Naive thymus-derived CD4-positive, alpha-beta T cell (primary cell): ENCODE results near the gene DIO3. TPM values are rescaled to one million over a fixed set of nuclear protein-coding genes. Genes with fewer than 3 reads are reported as not detected.

ENCODE experiments used
- ATAC-seq: fragments of 150-1000 bp; cut with Tn5 transposase; 2 replicates; pipeline ENCODE4 v1.10.0; 2021; ENCODE audit warnings: mild to moderate bottlenecking, moderate library complexity
- CTCF ChIA-PET: fragments of 350-600 bp; sonication (Branson Sonifier 250); formaldehyde crosslinking; loops from one replicate; lab custom pipeline; 2021; ENCODE audit warnings: antibody characterized with exemption; lab: Charles Lee
- POLR2A ChIA-PET: fragments of 350-600 bp; sonication (Branson Sonifier 250); formaldehyde crosslinking; loops from one replicate; lab custom pipeline; 2021; ENCODE audit warnings: antibody characterized with exemption, inconsistent platforms; lab: Charles Lee
- DNase-seq, 9 donors: peaks; one replicate each; pipeline versions ENCODE4 v3.0.0 to v3.0.0-alpha.2; 2020 to 2022; ENCODE audit warnings: mixed read lengths in 1 of 9
- H3K27ac ChIP-seq: one replicate; pipeline ENCODE4 v1.7.0; 2013; ENCODE audit warnings: mild to moderate bottlenecking, low read depth, low read length, moderate library complexity
- H3K27me3 ChIP-seq, 2 donors: one replicate each; pipeline ENCODE4 v1.7.0; 2013; ENCODE audit warnings: low read length in 2 of 2, mild to moderate bottlenecking in 2 of 2, moderate library complexity in 2 of 2; ENCODE audit not compliant: control insufficient read depth in 2 of 2, insufficient read depth in 2 of 2
- H3K36me3 ChIP-seq, 3 experiments: 1 replicate in 2 of 3; 2 replicates in 1 of 3; pipeline ENCODE4 v1.7.0; 2013; ENCODE audit warnings: low read length in 3 of 3, mild to moderate bottlenecking in 3 of 3, moderate library complexity in 1 of 3; ENCODE audit not compliant: insufficient read depth in 3 of 3, control insufficient read depth in 2 of 3
- H3K4me1 ChIP-seq, 2 donors: one replicate each; pipeline ENCODE4 v1.7.0; 2013; ENCODE audit warnings: low read length in 2 of 2, mild to moderate bottlenecking in 2 of 2, moderate library complexity in 1 of 2; ENCODE audit not compliant: control insufficient read depth in 2 of 2, insufficient read depth in 2 of 2
- H3K4me3 ChIP-seq: 2 replicates; pipeline ENCODE4 v1.7.0; 2013; ENCODE audit warnings: mild to moderate bottlenecking, low read length
- H3K9me3 ChIP-seq, 3 experiments: 1 replicate in 2 of 3; 2 replicates in 1 of 3; pipeline ENCODE4 v1.7.0; 2013; ENCODE audit warnings: low read length in 3 of 3; ENCODE audit not compliant: control insufficient read depth in 2 of 3
- H3K27ac Mint-ChIP-seq, 9 donors: one replicate each; pipeline ENCODE4 v1.8.0; 2020 to 2022; ENCODE audit warnings: mixed read lengths in 9 of 9, mild to moderate bottlenecking in 8 of 9, moderate library complexity in 5 of 9, inconsistent platforms in 2 of 9
- H3K27me3 Mint-ChIP-seq, 5 donors: one replicate each; pipeline ENCODE4 v1.8.0; 2021 to 2022; ENCODE audit warnings: mixed read lengths in 5 of 5, mild to moderate bottlenecking in 1 of 5
- H3K36me3 Mint-ChIP-seq, 5 donors: one replicate each; pipeline ENCODE4 v1.8.0; 2020 to 2022; ENCODE audit warnings: mixed read lengths in 5 of 5, mild to moderate bottlenecking in 3 of 5, inconsistent platforms in 1 of 5
- H3K4me1 Mint-ChIP-seq, 7 donors: one replicate each; pipeline ENCODE4 v1.8.0; 2020 to 2022; ENCODE audit warnings: mixed read lengths in 7 of 7, mild to moderate bottlenecking in 3 of 7, inconsistent platforms in 1 of 7
- H3K4me3 Mint-ChIP-seq, 10 donors: one replicate each; pipeline ENCODE4 v1.8.0; 2020 to 2022; ENCODE audit warnings: mild to moderate bottlenecking in 10 of 10, mixed read lengths in 10 of 10, moderate library complexity in 6 of 10, inconsistent platforms in 2 of 10
- H3K9me3 Mint-ChIP-seq, 11 donors: one replicate each; pipeline ENCODE4 v1.8.0; 2020 to 2022; ENCODE audit warnings: mixed read lengths in 11 of 11, mild to moderate bottlenecking in 4 of 11, inconsistent platforms in 1 of 11, moderate library complexity in 1 of 11
- intact Hi-C, 2 donors: fragments of 100-400 bp; cut with micrococcal nuclease; formaldehyde crosslinking; loops; one replicate each; pipeline ENCODE4 v1.15.1; 2023
- polyA plus RNA-seq, 2 donors: library from polyadenylated mRNA; unstranded; fragments of 300-500 nt; fragmentation: Illumina TruSeq; gene quantifications; one replicate each; pipeline ENCODE4 v1.2.3, GENCODE V29; 2021
- total RNA-seq, 6 experiments: library from RNA in 5 of 6; stranded (reverse) in 5 of 6; gene quantifications; 1 replicate in 5 of 6; 2 replicates in 1 of 6; pipeline ENCODE4 v1.2.3 and lab custom pipeline; 2021 to 2026

Gene DIO3
- total and polyA plus RNA-seq, 7 experiments from 2014 or later, result not detected

DNA sequence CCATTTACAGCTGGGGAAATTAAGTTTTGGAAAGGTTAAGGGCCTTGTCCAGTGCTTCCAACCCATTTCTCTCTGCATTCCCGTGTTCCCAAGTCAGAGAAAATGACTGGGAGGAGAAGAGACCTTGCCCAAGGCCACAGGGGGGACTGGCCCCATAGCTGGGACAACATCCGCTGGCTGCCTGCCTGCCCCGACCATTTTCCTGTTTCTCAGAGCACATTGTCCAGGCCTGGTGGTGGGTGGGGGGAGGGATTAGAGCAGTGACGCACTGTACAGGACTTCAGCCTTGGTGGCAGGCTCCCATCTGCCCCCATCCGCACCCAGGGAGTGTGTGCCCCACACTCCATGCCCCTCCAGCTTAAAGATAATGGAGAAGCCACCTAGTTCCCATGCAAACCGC lies 27.7 kb downstream of the DIO3 start:
- Histone ChIP-seq H3K4me3 (no peak overlapping the region), H3K27ac (no peak overlapping the region), H3K36me3 (no peaks in the 10 kb centered on the region), H3K4me1 (no peaks in the 10 kb centered on the region), H3K9me3 (no peaks in the 10 kb centered on the region), H3K27me3 (no peaks in the 10 kb centered on the region)
- H3K36me3 Mint-ChIP-seq, result no peaks in the 10 kb centered on the region
- CTCF ChIA-PET, result no interaction called here
- peaks cover 0 to 13% (median 6%) of the 10 kb centered on the region in 7 donors for H3K4me1 Mint-ChIP-seq
- intact Hi-C loops, result no loop called here
- H3K4me3 Mint-ChIP-seq, result no peak overlapping the region
- H3K27ac Mint-ChIP-seq, result no peak overlapping the region
- H3K27me3 Mint-ChIP-seq, result no peaks in the 10 kb centered on the region
- peaks cover 0 to 3% (median 0%) of the 10 kb centered on the region in 11 donors for H3K9me3 Mint-ChIP-seq
- ATAC-seq, result no peak
- POLR2A ChIA-PET, result no interaction called here
- DNase-seq, result no peak

DNA sequence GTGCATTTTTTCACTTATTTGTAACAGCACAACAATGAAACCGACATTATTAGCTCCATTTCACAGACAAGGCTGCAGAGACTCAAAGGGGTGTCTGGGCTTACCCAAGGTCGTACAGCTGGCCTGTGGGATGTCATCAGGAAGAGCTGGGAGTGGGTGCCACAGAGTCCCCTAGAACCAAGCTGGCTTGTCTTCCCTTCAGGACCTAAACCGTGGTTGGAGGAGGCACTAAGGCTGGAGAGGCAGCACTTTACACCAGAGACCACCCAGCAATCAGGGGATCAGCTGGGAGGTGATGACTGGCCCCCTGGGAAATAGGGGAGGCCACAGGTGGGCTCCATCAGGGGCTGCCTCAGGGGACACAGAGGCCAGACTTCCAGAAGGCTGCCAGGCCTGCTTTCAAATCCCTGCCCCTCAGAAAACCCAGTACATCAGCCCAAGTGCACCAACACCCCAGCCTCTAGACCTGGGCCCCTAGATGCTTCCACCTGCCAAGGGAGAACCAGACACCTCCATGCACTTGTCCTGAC lies 28.3 kb downstream of the DIO3 start:
- ChIA-PET CTCF (no interaction called here), POLR2A (no interaction called here)
- Mint-ChIP-seq H3K4me1 (peaks cover 0 to 16% (median 11%) of the 10 kb centered on the region in 7 donors), H3K27me3 (no peaks in the 10 kb centered on the region), H3K4me3 (no peak overlapping the region), H3K36me3 (peaks cover 0 to 4% (median 0%) of the 10 kb centered on the region in 5 donors), H3K27ac (no peak overlapping the region), H3K9me3 (peaks cover 0 to 8% (median 2%) of the 10 kb centered on the region in 11 donors)
- no peaks in the 10 kb centered on the region for H3K36me3 ChIP-seq
- no peak for ATAC-seq
- no peak for DNase-seq
- no peak overlapping the region for H3K4me3 ChIP-seq
- H3K27me3 ChIP-seq, result no peaks in the 10 kb centered on the region
- H3K4me1 ChIP-seq, result no peaks in the 10 kb centered on the region
- no peak overlapping the region for H3K27ac ChIP-seq
- intact Hi-C loops, result no loop called here
- no peaks in the 10 kb centered on the region for H3K9me3 ChIP-seq

DNA sequence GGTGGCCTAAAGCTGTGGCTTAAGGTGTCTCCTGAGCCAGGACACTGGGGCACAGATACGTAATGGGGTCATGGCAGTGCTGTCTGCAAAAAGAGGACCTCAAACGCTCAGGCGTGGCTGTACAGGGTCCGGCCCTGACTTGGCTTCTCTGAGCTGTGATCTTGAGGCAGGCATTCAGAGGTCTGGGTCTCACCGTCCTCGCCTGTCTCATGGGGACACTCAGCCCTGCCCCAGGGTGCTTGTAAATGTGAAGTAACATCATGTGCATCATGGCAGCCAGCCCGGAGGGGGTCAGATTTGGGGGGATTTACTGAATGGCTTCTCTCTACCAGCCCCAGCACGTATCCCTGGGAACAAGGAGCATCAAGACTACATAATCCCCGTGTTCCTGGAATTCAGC lies 28.8 kb downstream of the DIO3 start:
- intact Hi-C loops, result no loop called here
- H3K27ac Mint-ChIP-seq, result no peak overlapping the region
- DNase-seq, result no peak
- Histone ChIP-seq H3K27ac (no peak overlapping the region), H3K9me3 (no peaks in the 10 kb centered on the region), H3K36me3 (no peaks in the 10 kb centered on the region), H3K27me3 (no peaks in the 10 kb centered on the region), H3K4me1 (no peaks in the 10 kb centered on the region), H3K4me3 (no peak overlapping the region)
- H3K27me3 Mint-ChIP-seq, result no peaks in the 10 kb centered on the region
- no peak for ATAC-seq
- ChIA-PET CTCF (no interaction called here), POLR2A (no interaction called here)
- H3K36me3 Mint-ChIP-seq, result peaks cover 0 to 4% (median 0%) of the 10 kb centered on the region in 5 donors
- H3K9me3 Mint-ChIP-seq, result peaks cover 0 to 13% (median 3%) of the 10 kb centered on the region in 11 donors
- H3K4me1 Mint-ChIP-seq, result peaks cover 2 to 19% (median 15%) of the 10 kb centered on the region in 7 donors
- H3K4me3 Mint-ChIP-seq, result no peak overlapping the region

DNA sequence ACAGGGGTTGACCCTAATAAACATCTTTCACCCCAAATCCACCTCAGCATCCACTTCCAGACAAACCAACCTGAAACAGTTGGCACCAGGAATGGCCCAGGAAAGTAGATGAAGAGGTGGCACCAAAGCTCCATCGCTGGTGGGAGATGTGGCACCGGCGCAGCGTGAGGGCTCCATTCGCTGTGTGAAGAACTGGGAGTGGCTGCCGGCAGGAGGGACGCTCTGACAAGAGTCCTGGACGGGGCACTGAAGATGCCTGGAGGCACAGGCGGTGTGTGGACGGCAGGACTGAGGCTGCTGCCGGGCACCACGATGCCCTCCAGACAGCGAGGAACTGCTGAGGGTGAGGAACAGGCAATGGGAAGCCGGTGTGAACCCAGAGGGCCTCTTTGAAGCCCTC lies 29.3 kb downstream of the DIO3 start:
- DNase-seq (no peak), ATAC-seq (no peak)
- no peaks in the 10 kb centered on the region for H3K27me3 Mint-ChIP-seq
- intact Hi-C loops, result no loop called here
- H3K4me3 Mint-ChIP-seq, result no peak overlapping the region
- H3K27ac Mint-ChIP-seq, result peak overlapping the region in 1 of 9 donors; percentile 41
- ChIA-PET CTCF (no interaction called here), POLR2A (no interaction called here)
- Histone ChIP-seq H3K4me3 (no peak overlapping the region), H3K27me3 (no peaks in the 10 kb centered on the region), H3K27ac (no peak overlapping the region), H3K36me3 (no peaks in the 10 kb centered on the region), H3K9me3 (no peaks in the 10 kb centered on the region), H3K4me1 (peaks cover 0 to under 1% of the 10 kb centered on the region in 2 donors)
- H3K9me3 Mint-ChIP-seq, result peaks cover 0 to 15% (median 3%) of the 10 kb centered on the region in 11 donors
- peaks cover 0 to 6% (median 0%) of the 10 kb centered on the region in 5 donors for H3K36me3 Mint-ChIP-seq
- H3K4me1 Mint-ChIP-seq, result peaks cover 3 to 25% (median 17%) of the 10 kb centered on the region in 7 donors

DNA sequence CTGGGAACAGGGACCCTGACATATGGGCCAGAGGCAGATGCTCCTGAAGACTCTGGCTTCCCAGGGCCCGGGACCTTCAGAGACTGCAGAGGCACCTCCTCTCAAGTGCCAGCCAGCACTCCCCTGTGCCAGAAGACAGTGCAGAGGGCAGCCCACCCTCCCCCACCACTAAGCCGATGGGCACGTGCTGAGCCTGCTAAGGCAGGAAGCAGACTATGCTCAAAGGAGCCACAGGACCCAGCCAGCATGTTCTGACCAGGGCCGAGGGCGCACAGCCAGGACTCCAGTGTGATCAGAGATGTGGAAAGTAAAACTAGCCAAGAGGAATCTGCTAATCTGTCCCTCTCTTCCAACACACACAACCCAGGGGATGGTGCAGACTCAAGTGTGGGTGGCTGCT lies 29.8 kb downstream of the DIO3 start:
- POLR2A ChIA-PET, result no interaction called here
- no peaks in the 10 kb centered on the region for H3K27me3 ChIP-seq
- H3K27ac Mint-ChIP-seq, result peak overlapping the region in 1 of 9 donors; percentile 41

DNA sequence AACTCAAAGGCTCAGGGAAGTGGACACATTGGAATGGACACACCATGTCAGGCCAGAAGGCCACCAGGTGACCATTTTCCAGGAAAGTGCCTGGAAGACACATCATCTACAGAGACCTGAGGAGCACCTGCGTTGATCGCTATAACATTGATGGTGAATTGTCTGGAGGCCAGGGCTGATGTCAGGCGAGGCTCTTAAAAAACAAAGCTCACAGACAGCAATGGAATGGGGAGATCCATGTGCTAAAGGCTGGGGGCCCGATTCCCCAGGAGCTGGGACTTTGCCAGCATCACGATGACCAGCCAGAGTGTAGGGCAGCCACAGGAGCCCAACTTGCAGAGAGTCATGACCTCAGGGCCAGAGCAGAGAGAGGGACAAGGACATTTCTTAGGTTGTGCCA lies 30.3 kb downstream of the DIO3 start:
- intact Hi-C loops, result no loop called here
- Mint-ChIP-seq H3K27me3 (peaks cover 0 to 2% (median 0%) of the 10 kb centered on the region in 5 donors), H3K9me3 (peaks cover 0 to 22% (median 4%) of the 10 kb centered on the region in 11 donors), H3K27ac (peak overlapping the region in 1 of 9 donors; percentile 41), H3K36me3 (peaks cover 0 to 16% (median 0%) of the 10 kb centered on the region in 5 donors), H3K4me3 (no peak overlapping the region), H3K4me1 (peaks cover 12 to 34% (median 26%) of the 10 kb centered on the region in 7 donors)
- no peak overlapping the region for H3K27ac ChIP-seq
- H3K36me3 ChIP-seq, result no peaks in the 10 kb centered on the region
- H3K27me3 ChIP-seq, result no peaks in the 10 kb centered on the region
- ChIA-PET CTCF (no interaction called here), POLR2A (no interaction called here)
- DNase-seq (no peak), ATAC-seq (no peak)
- peaks cover 5 to 11% of the 10 kb centered on the region in 2 donors for H3K4me1 ChIP-seq
- no peak overlapping the region for H3K4me3 ChIP-seq
- no peaks in the 10 kb centered on the region for H3K9me3 ChIP-seq

More for the DNA sequence above, 29.8 kb downstream of the DIO3 start:
- peaks cover 8 to 30% (median 22%) of the 10 kb centered on the region in 7 donors for H3K4me1 Mint-ChIP-seq
- H3K4me1 ChIP-seq, result peaks cover under 1 to 6% of the 10 kb centered on the region in 2 donors
- DNase-seq (no peak), ATAC-seq (no peak)
- H3K27ac ChIP-seq, result no peak overlapping the region
- H3K9me3 Mint-ChIP-seq, result peaks cover 0 to 20% (median 4%) of the 10 kb centered on the region in 11 donors
- intact Hi-C loops, result no loop called here
- no peak overlapping the region for H3K4me3 Mint-ChIP-seq
- H3K4me3 ChIP-seq, result no peak overlapping the region
- peaks cover 0 to 11% (median 0%) of the 10 kb centered on the region in 5 donors for H3K36me3 Mint-ChIP-seq
- peaks cover 0 to under 1% (median 0%) of the 10 kb centered on the region in 5 donors for H3K27me3 Mint-ChIP-seq
- no peaks in the 10 kb centered on the region for H3K9me3 ChIP-seq
- no peaks in the 10 kb centered on the region for H3K36me3 ChIP-seq
- CTCF ChIA-PET, result no interaction called here
